ENCODE results near the gene GRIN2C. TPM values are rescaled to one million over a fixed set of nuclear protein-coding genes. Genes with fewer than 3 reads are reported as not detected.

The GRIN2C gene
- total RNA-seq, 1 experiment from 2014 or later: 0.44 TPM

GRCh38 chr17:74856112-74856511 lies 3.6 kb downstream of the GRIN2C start:
- no peak overlapping the region for H4K5ac ChIP-seq (ENCODE audit: insufficient read length, low read depth, low read length)
- H3K4me2 ChIP-seq (ENCODE audit: insufficient read depth, insufficient read length, low read length): no peak overlapping the region
- H3K27me3 ChIP-seq (ENCODE audit: insufficient read depth, low read length): peaks cover 56% of the 10 kb centered on the region
- WGBS (ENCODE audit: extremely low coverage, insufficient read length, low lambda C conversion rate): no CpG with 5 or more reads among the region's 7 CpGs
- H2BK15ac ChIP-seq (ENCODE audit: low read depth, low read length): no peak overlapping the region
- H3T11ph ChIP-seq (ENCODE audit: low read length): no peak overlapping the region
- no peak overlapping the region for H3K23ac ChIP-seq (ENCODE audit: insufficient read length, low read depth, low read length)
- Mint-ChIP-seq H3K27me3 (ENCODE audit: low read depth) (peaks cover 93% of the 10 kb centered on the region), H3K27ac (no peak overlapping the region), H3K9me3 (no peaks in the 10 kb centered on the region), H3K36me3 (ENCODE audit: insufficient read depth in 1 of 3, low read depth in 3 of 3) (no peaks in the 10 kb centered on the region), H3K4me1 (peaks cover 11 to 19% of the 10 kb centered on the region in 2 experiments), H3K4me3 (no peak overlapping the region; a peak in 1 of 5 replicates)
- H2BK5ac ChIP-seq (ENCODE audit: insufficient read length, low read length): no peak overlapping the region
- H4K91ac ChIP-seq (ENCODE audit: insufficient read length, low read depth, low read length): no peak overlapping the region
- no peak overlapping the region for H4K8ac ChIP-seq (replicated peaks; ENCODE audit: insufficient read length, low read depth, low read length)
- TF ChIP-seq CTCF (conservative IDR thresholded peaks at IDR 0.05): no peak
- peaks cover 20% of the 10 kb centered on the region for H3K23me2 ChIP-seq (ENCODE audit: insufficient read length, low read depth, low read length, poor library complexity, severe bottlenecking)
- no peak overlapping the region for H2AFZ ChIP-seq (ENCODE audit: low read length)
- H2BK20ac ChIP-seq (ENCODE audit: low read depth, low read length, poor library complexity, severe bottlenecking): no peak overlapping the region
- H4K20me1 ChIP-seq (ENCODE audit: control insufficient read depth, insufficient read depth, insufficient read length): no peaks in the 10 kb centered on the region
- no peak overlapping the region for H3K4ac ChIP-seq (ENCODE audit: low read depth, low read length)
- no peak overlapping the region for H2AK5ac ChIP-seq (ENCODE audit: insufficient read length, low read length)
- no peak overlapping the region for H3K56ac ChIP-seq (ENCODE audit: insufficient read length, low read depth, low read length)
- no peaks in the 10 kb centered on the region for H3K79me2 ChIP-seq (ENCODE audit: insufficient read depth, low read length)
- no peak overlapping the region for H3K9ac ChIP-seq (ENCODE audit: extremely low read depth, insufficient read length, low read length)
- no peak overlapping the region for H3K18ac ChIP-seq (ENCODE audit: insufficient read length, low read depth, low read length)
- H3K4me1 ChIP-seq (ENCODE audit: insufficient read depth, low read length): no peaks in the 10 kb centered on the region
- no peak overlapping the region for H3K14ac ChIP-seq (ENCODE audit: insufficient read depth, low read length)
- no peaks in the 10 kb centered on the region for H3K79me1 ChIP-seq (ENCODE audit: insufficient read depth, low read depth, low read length, poor library complexity, severe bottlenecking)
- no peak overlapping the region for H2BK120ac ChIP-seq (ENCODE audit: low read depth, low read length, poor library complexity, severe bottlenecking)
- H3K9me3 ChIP-seq (ENCODE audit: control insufficient read depth, low read depth, low read length): no peaks in the 10 kb centered on the region
- H3K27ac ChIP-seq (ENCODE audit: insufficient read length, low read depth, low read length): no peak overlapping the region
- H2BK12ac ChIP-seq (ENCODE audit: insufficient read length, low read depth, low read length): no peak overlapping the region
- DNase-seq: no peak

Measured in H9 (cell line).